Nephron (organoid): ENCODE measurements around the gene KRT37.

Source experiments
- H3K27ac Mint-ChIP-seq, 3 experiments: 2 replicates each; pipeline ENCODE4 v1.8.0; 2020; ENCODE audit warnings: mixed read lengths in 3 of 3, mild to moderate bottlenecking in 2 of 3, moderate library complexity in 1 of 3
- H3K27me3 Mint-ChIP-seq: 2 replicates; pipeline ENCODE4 v1.8.0; 2021; ENCODE audit warnings: low read depth, mild to moderate bottlenecking, moderate library complexity, mixed read lengths
- H3K36me3 Mint-ChIP-seq: 2 replicates; pipeline ENCODE4 v1.8.0; 2020; ENCODE audit warnings: low read depth, mixed read lengths
- H3K4me1 Mint-ChIP-seq: 2 replicates; pipeline ENCODE4 v1.8.0; 2020; ENCODE audit warnings: mixed read lengths
- H3K4me3 Mint-ChIP-seq, 3 experiments: 2 replicates each; pipeline ENCODE4 v1.8.0; 2020; ENCODE audit warnings: mild to moderate bottlenecking in 3 of 3, mixed read lengths in 3 of 3, moderate library complexity in 2 of 3
- H3K9me3 Mint-ChIP-seq: 2 replicates; pipeline ENCODE4 v1.8.0; 2020; ENCODE audit warnings: mixed read lengths
- CTCF ChIP-seq, 3 experiments: fragments of 200-600 bp; sonication (generic); IDR thresholded peaks; one replicate each; pipeline ENCODE4 v1.5.0; 2021; ENCODE audit warnings: antibody characterized with exemption in 3 of 3; ENCODE audit not compliant: unreplicated experiment in 3 of 3

KRT37 gene

DNA sequence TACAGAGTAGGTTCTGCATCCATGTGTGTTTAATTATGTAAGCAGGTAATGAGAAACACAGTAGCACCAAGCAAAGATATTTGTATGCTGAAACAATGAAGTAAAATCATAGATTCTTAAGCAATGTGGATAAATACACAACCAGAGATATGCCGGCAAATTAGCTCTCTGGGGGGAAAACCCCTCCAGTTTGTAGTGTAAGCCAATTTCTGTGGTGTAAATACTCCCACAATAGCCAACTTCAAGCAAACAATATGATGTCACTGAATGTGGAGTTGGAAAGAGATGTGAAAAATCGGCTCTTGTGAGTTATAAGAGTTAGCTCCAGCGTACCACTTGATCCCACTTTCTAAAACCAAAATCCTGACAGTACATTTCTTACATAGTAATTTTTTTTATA, 20.3 kb upstream of the KRT37 start:
- TF ChIP-seq CTCF (IDR thresholded peaks at IDR 0.05; ENCODE audit: unreplicated experiment in 3 of 3) = no peak
- Mint-ChIP-seq H3K27ac (no peak overlapping the region), H3K9me3 (no peaks in the 10 kb centered on the region), H3K36me3 (no peaks in the 10 kb centered on the region), H3K4me3 (no peak overlapping the region), H3K27me3 (peaks cover 12% of the 10 kb centered on the region), H3K4me1 (no peaks in the 10 kb centered on the region)

DNA sequence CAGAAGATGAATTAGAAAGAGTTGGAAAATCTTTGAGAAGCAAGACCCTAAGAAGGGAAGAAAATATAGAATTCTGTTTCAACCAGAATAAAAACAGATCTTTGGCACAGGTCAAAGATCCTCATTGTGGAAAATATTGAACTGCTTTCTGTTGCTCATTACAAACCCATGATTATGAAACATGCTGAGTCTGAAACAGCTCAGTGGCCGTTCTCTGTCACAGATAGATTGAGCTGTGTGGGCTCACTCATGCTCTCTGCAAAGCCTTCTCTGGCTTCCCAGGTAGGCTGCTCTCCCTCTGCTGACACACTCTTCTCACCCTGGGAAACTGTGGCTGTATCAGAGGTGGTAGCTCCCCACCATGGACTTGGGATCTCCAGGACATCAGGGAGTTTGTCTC, 19.8 kb upstream of the KRT37 start:
- H3K9me3 Mint-ChIP-seq = no peaks in the 10 kb centered on the region

DNA sequence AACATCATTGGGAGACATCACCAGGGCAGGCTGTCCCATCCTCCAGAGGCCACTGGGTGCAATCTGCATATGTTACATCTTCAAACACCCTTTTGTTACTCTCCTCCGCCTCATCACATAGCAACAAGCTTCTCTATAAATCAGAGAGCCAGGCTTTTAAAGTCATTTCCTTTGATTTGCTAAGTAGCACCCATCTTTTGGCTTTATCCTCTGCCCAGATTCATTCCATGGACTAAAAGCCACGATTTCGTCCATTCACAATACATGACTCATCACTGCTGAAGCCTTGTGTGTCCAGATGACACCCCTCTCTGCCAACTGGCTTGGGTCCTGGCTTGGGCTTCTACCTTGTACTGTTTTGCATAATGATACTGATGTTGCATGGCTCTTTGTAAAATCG, 18.4 kb upstream of the KRT37 start:
- H3K27me3 Mint-ChIP-seq = peaks cover 16% of the 10 kb centered on the region
- no peak overlapping the region for H3K27ac Mint-ChIP-seq
- no peaks in the 10 kb centered on the region for H3K36me3 Mint-ChIP-seq
- H3K9me3 Mint-ChIP-seq = no peaks in the 10 kb centered on the region
- TF ChIP-seq CTCF (IDR thresholded peaks at IDR 0.05; ENCODE audit: unreplicated experiment in 3 of 3) = no peak
- no peak overlapping the region for H3K4me3 Mint-ChIP-seq
- no peaks in the 10 kb centered on the region for H3K4me1 Mint-ChIP-seq

More for the DNA sequence above, 19.8 kb upstream of the KRT37 start:
- TF ChIP-seq CTCF (IDR thresholded peaks at IDR 0.05; ENCODE audit: unreplicated experiment in 3 of 3) = no peak
- H3K36me3 Mint-ChIP-seq = no peaks in the 10 kb centered on the region
- H3K4me3 Mint-ChIP-seq = no peak overlapping the region
- H3K27ac Mint-ChIP-seq = no peak overlapping the region
- H3K27me3 Mint-ChIP-seq = peaks cover 16% of the 10 kb centered on the region
- no peaks in the 10 kb centered on the region for H3K4me1 Mint-ChIP-seq

DNA sequence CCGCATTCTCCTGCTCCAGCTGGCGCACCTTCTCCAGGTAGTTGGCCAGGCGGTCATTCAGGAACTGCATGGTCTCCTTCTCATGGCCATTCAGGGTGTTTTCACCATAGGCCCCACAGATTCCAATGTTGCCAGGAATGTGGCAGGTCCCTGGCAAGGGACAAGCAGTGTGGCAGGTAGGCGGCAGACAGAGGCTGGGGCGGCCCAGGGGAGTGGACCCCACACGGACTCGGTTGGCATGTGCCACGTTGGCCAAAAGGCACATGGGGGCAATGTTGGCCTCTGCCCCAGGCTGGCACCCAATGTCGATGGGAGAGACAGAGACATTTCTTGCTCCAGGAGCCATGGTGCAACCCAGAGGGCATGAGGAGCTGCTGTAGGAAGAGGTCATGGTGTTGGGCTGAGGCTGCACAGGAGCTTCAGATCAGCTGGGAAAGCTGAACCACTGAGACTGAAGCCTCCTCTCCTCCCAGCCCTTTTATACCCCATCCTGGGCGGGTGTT, 16.2 kb upstream of the KRT37 start, which contains the start of gene KRT38:
TSS of gene KRT38 (minus strand) at position 453 of the 503 bp plus-strand sequence. CDS start at position 391, 62 bp downstream.
- TF ChIP-seq CTCF (IDR thresholded peaks at IDR 0.05; ENCODE audit: unreplicated experiment in 3 of 3) = no peak
- peaks cover 8% of the 10 kb centered on the region for H3K27me3 Mint-ChIP-seq
- no peaks in the 10 kb centered on the region for H3K9me3 Mint-ChIP-seq
- H3K4me3 Mint-ChIP-seq = no peak within 1 kb of the TSS
- no peaks in the 10 kb centered on the region for H3K4me1 Mint-ChIP-seq
- no peaks in the 10 kb centered on the region for H3K36me3 Mint-ChIP-seq
- no peak within 1 kb of the TSS for H3K27ac Mint-ChIP-seq

GRCh38 chr17:41439375-41439774, 15.0 kb upstream of the KRT37 start:
- Mint-ChIP-seq H3K4me3 (no peak overlapping the region), H3K4me1 (peaks cover 6% of the 10 kb centered on the region), H3K36me3 (no peaks in the 10 kb centered on the region), H3K27me3 (peaks cover 8% of the 10 kb centered on the region), H3K27ac (no peak overlapping the region), H3K9me3 (no peaks in the 10 kb centered on the region)
- no peak for TF ChIP-seq CTCF (IDR thresholded peaks at IDR 0.05; ENCODE audit: unreplicated experiment in 3 of 3)

GRCh38 chr17:41437769-41438168, 13.4 kb upstream of the KRT37 start:
- peaks cover 6% of the 10 kb centered on the region for H3K27me3 Mint-ChIP-seq
- no peak for TF ChIP-seq CTCF (IDR thresholded peaks at IDR 0.05; ENCODE audit: unreplicated experiment in 3 of 3)
- no peaks in the 10 kb centered on the region for H3K9me3 Mint-ChIP-seq
- H3K36me3 Mint-ChIP-seq = no peaks in the 10 kb centered on the region
- H3K4me3 Mint-ChIP-seq = no peak overlapping the region
- H3K4me1 Mint-ChIP-seq = peaks cover 17% of the 10 kb centered on the region
- H3K27ac Mint-ChIP-seq = no peak overlapping the region
